ENCODE measurements around the gene HIVEP2. TPM values are rescaled to one million over a fixed set of nuclear protein-coding genes. Genes with fewer than 3 reads are reported as not detected.

The HIVEP2 gene
- total and polyA plus RNA-seq, 2 experiments from 2014 or later, result 8.3 to 21.0 TPM

- H3K79me2 ChIP-seq (ENCODE audit: insufficient read depth), result peaks cover 91% of the 10 kb centered on the region
- H3K9ac ChIP-seq, result peak overlapping the region; percentile 81
These were observed 42.3 kb downstream of the HIVEP2 start for GRCh38 chr6:142902636-142903053.

DNA sequence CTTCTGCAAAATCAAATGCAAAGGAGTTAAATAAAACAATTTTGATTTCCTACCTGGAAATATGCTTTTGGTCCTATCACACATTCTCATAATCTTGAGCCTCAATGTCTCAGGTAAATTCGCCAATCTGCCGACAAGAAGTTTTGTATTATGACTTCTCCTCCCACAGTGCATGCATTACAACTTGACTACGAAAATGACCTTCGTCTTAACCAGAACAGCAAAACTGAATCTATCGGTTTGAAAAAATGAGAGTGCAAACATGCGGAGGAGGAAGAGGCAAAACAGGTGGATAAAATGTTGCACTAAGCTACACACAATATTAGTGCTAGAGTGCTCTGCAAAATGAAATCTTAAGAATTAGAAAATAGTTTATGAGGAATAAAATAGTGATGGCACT is 43.4 kb downstream of the HIVEP2 start:
- peaks cover 91% of the 10 kb centered on the region for H3K79me2 ChIP-seq (ENCODE audit: insufficient read depth)
- 0 out of 2 replicates have a peak, but pooled peaks cover 5% of the 10 kb centered on the region for H3K36me3 ChIP-seq (ENCODE audit: low read depth)
- no peak overlapping the region for H3K9ac ChIP-seq
- no peaks in the 10 kb centered on the region for H3K27me3 ChIP-seq (replicated peaks; ENCODE audit: insufficient read depth)
- no peaks in the 10 kb centered on the region for H3K9me3 ChIP-seq (ENCODE audit: low read depth)
- in situ Hi-C loops (cut with MboI), result no loop called here
- TF ChIP-seq EZH2 (IDR thresholded peaks at IDR 0.05; ENCODE audit: insufficient read depth, poor library complexity, severe bottlenecking), result no peak
- no peak for TF ChIP-seq EZH2phosphoT487 (IDR thresholded peaks at IDR 0.05; ENCODE audit: insufficient read depth, low read depth)
- H2AFZ ChIP-seq, result no peak overlapping the region
- H3K4me1 ChIP-seq (ENCODE audit: insufficient read depth), result peaks cover 47% of the 10 kb centered on the region
- H3K4me2 ChIP-seq (ENCODE audit: unreplicated experiment), result no peak overlapping the region
- no peaks in the 10 kb centered on the region for H4K20me1 ChIP-seq (ENCODE audit: insufficient read depth)
- H3F3A ChIP-seq (ENCODE audit: insufficient read depth), result peaks cover 39% of the 10 kb centered on the region
- DNase-seq, result no peak
- WGBS, 2 experiments (ENCODE audit: low coverage in 1 of 2, low lambda C conversion rate in 2 of 2, missing lambda C conversion rate in 2 of 2), result 92 to 93% methylated on average over 6 of the region's 6 CpGs
- peak overlapping the region; percentile 95 for H3K27ac ChIP-seq
- no peaks in the 10 kb centered on the region for H3K9me2 ChIP-seq (ENCODE audit: insufficient read depth)
- H3K4me3 ChIP-seq, result no peak overlapping the region

More at GRCh38 chr6:142902636-142903053, 42.3 kb downstream of the HIVEP2 start:
- Histone ChIP-seq H3K36me3 (ENCODE audit: low read depth) (0 out of 2 replicates have a peak, but pooled peaks cover 5% of the 10 kb centered on the region), H3K4me1 (ENCODE audit: insufficient read depth) (peaks cover 47% of the 10 kb centered on the region), H3K9me3 (ENCODE audit: low read depth) (no peaks in the 10 kb centered on the region), H3K9me2 (ENCODE audit: insufficient read depth) (no peaks in the 10 kb centered on the region), H3K27me3 (replicated peaks; ENCODE audit: insufficient read depth) (no peaks in the 10 kb centered on the region), H3K27ac (peak overlapping the region; percentile 95), H3K4me3 (peak overlapping the region; percentile 64), H2AFZ (peak overlapping the region; percentile 19), H4K20me1 (ENCODE audit: insufficient read depth) (no peaks in the 10 kb centered on the region), H3K4me2 (ENCODE audit: unreplicated experiment) (peak overlapping the region; percentile 89), H3F3A (ENCODE audit: insufficient read depth) (peaks cover 39% of the 10 kb centered on the region)
- WGBS, 2 experiments (ENCODE audit: low coverage in 1 of 2, low lambda C conversion rate in 2 of 2, missing lambda C conversion rate in 2 of 2), result 0% methylated on average over 4 of the region's 4 CpGs
- peak; percentile 94 for DNase-seq
- in situ Hi-C loops (cut with MboI), result no loop called here
- TF ChIP-seq EZH2phosphoT487 (IDR thresholded peaks at IDR 0.05; ENCODE audit: insufficient read depth, low read depth) (no peak), EZH2 (IDR thresholded peaks at IDR 0.05; ENCODE audit: insufficient read depth, poor library complexity, severe bottlenecking) (no peak)

GRCh38 chr6:142900227-142900971 is 44.6 kb downstream of the HIVEP2 start:
- no peak overlapping the region for H3K4me2 ChIP-seq (ENCODE audit: unreplicated experiment)
- TF ChIP-seq EZH2 (IDR thresholded peaks at IDR 0.05; ENCODE audit: insufficient read depth, poor library complexity, severe bottlenecking), result no peak
- TF ChIP-seq EZH2phosphoT487 (IDR thresholded peaks at IDR 0.05; ENCODE audit: insufficient read depth, low read depth), result no peak
- DNase-seq, result no peak
- H3K4me3 ChIP-seq, result no peak overlapping the region
- H3K9me3 ChIP-seq (ENCODE audit: low read depth), result no peaks in the 10 kb centered on the region
- no peak overlapping the region for H2AFZ ChIP-seq
- H3K4me1 ChIP-seq (ENCODE audit: insufficient read depth), result peaks cover 47% of the 10 kb centered on the region
- no peak overlapping the region for H3K27ac ChIP-seq
- H3K9me2 ChIP-seq (ENCODE audit: insufficient read depth), result no peaks in the 10 kb centered on the region
- no peaks in the 10 kb centered on the region for H3K27me3 ChIP-seq (replicated peaks; ENCODE audit: insufficient read depth)
- WGBS, 2 experiments (ENCODE audit: low coverage in 1 of 2, low lambda C conversion rate in 2 of 2, missing lambda C conversion rate in 2 of 2), result 86 to 89% methylated on average over 10 of the region's 10 CpGs
- no peaks in the 10 kb centered on the region for H4K20me1 ChIP-seq (ENCODE audit: insufficient read depth)
- peaks cover 39% of the 10 kb centered on the region for H3F3A ChIP-seq (ENCODE audit: insufficient read depth)
- H3K79me2 ChIP-seq (ENCODE audit: insufficient read depth), result peaks cover 91% of the 10 kb centered on the region
- no peak overlapping the region for H3K9ac ChIP-seq
- 0 out of 2 replicates have a peak, but pooled peaks cover 5% of the 10 kb centered on the region for H3K36me3 ChIP-seq (ENCODE audit: low read depth)
- in situ Hi-C loops (cut with MboI), result no loop called here

GRCh38 chr6:142898927-142899895 is 45.8 kb downstream of the HIVEP2 start:
- peaks cover 91% of the 10 kb centered on the region for H3K79me2 ChIP-seq (ENCODE audit: insufficient read depth)
- DNase-seq, result no peak
- peaks cover 38% of the 10 kb centered on the region for H3K4me1 ChIP-seq (ENCODE audit: insufficient read depth)
- no peak overlapping the region for H3K27ac ChIP-seq
- no peaks in the 10 kb centered on the region for H3K27me3 ChIP-seq (replicated peaks; ENCODE audit: insufficient read depth)
- no peak for TF ChIP-seq EZH2 (IDR thresholded peaks at IDR 0.05; ENCODE audit: insufficient read depth, poor library complexity, severe bottlenecking)
- no peak for TF ChIP-seq EZH2phosphoT487 (IDR thresholded peaks at IDR 0.05; ENCODE audit: insufficient read depth, low read depth)
- WGBS, 2 experiments (ENCODE audit: low coverage in 1 of 2, low lambda C conversion rate in 2 of 2, missing lambda C conversion rate in 2 of 2), result 84 to 91% methylated on average over 6 of the region's 6 CpGs
- no peaks in the 10 kb centered on the region for H4K20me1 ChIP-seq (ENCODE audit: insufficient read depth)
- no peaks in the 10 kb centered on the region for H3K36me3 ChIP-seq (ENCODE audit: low read depth)
- no peak overlapping the region for H3K4me3 ChIP-seq
- no peak overlapping the region for H2AFZ ChIP-seq
- H3F3A ChIP-seq (ENCODE audit: insufficient read depth), result peaks cover 33% of the 10 kb centered on the region
- H3K4me2 ChIP-seq (ENCODE audit: unreplicated experiment), result no peak overlapping the region
- no peaks in the 10 kb centered on the region for H3K9me2 ChIP-seq (ENCODE audit: insufficient read depth)
- in situ Hi-C loops (cut with MboI), result no loop called here
- no peak overlapping the region for H3K9ac ChIP-seq
- no peaks in the 10 kb centered on the region for H3K9me3 ChIP-seq (ENCODE audit: low read depth)
